HEK293T (cell line): ENCODE data around the gene TOE1.
"Not testable (repeated sequence)": the region's sequence is repeated elsewhere in the genome, so short reads cannot be mapped to it uniquely, and the experiment has no call there.

Source experiments
- CTCF ChIA-PET: fragments of 350-600 bp; formaldehyde crosslinking; extraction: SDS; loops from one replicate; lab custom pipeline; 2021; ENCODE audit warnings: antibody characterized with exemption, inconsistent platforms; lab: Yijun Ruan, JAX
- POLR2A ChIA-PET: fragments of 350-600 bp; formaldehyde crosslinking; extraction: SDS; loops from one replicate; lab custom pipeline; 2020; ENCODE audit warnings: antibody characterized with exemption, inconsistent platforms; lab: Yijun Ruan, JAX
- DNase-seq: peaks from one replicate; pipeline ENCODE4 v3.0.0; 2012; ENCODE audit warnings: mixed read lengths; ENCODE audit errors: extremely low spot score
- BHLHE40 ChIP-seq: fragments of 450-650 bp; IDR thresholded peaks from 2 replicates; pipeline ENCODE4 v1.6.1; 2016; ENCODE audit warnings: mild to moderate bottlenecking, moderate library complexity, borderline replicate concordance
- CTBP1 ChIP-seq: fragments of 450-650 bp; IDR thresholded peaks from 2 replicates; pipeline ENCODE4 v1.6.1; 2016; ENCODE audit warnings: borderline replicate concordance
- ELF4 ChIP-seq: fragments of 450-650 bp; IDR thresholded peaks from 2 replicates; pipeline ENCODE4 v1.6.1; 2017; ENCODE audit warnings: antibody characterized with exemption
- FOXA1 ChIP-seq: fragments of 450-650 bp; IDR thresholded peaks from 2 replicates; pipeline ENCODE4 v1.6.1; 2016; ENCODE audit warnings: mild to moderate bottlenecking
- FOXK2 ChIP-seq: fragments of 450-650 bp; IDR thresholded peaks from 2 replicates; pipeline ENCODE4 v1.6.1; 2016; ENCODE audit warnings: mild to moderate bottlenecking
- FOXM1 ChIP-seq: fragments of 450-650 bp; IDR thresholded peaks from 2 replicates; pipeline ENCODE4 v1.6.1; 2017; ENCODE audit warnings: mild to moderate bottlenecking, borderline replicate concordance
- HDGF ChIP-seq: fragments of 450-650 bp; IDR thresholded peaks from 2 replicates; pipeline ENCODE4 v1.6.1; 2017; ENCODE audit warnings: antibody characterized with exemption, borderline replicate concordance
- LEF1 ChIP-seq: fragments of 450-650 bp; IDR thresholded peaks from 2 replicates; pipeline ENCODE4 v1.6.1; 2017; ENCODE audit warnings: mild to moderate bottlenecking, borderline replicate concordance
- NFRKB ChIP-seq: fragments of 450-650 bp; IDR thresholded peaks from 2 replicates; pipeline ENCODE4 v1.6.1; 2016; ENCODE audit warnings: mild to moderate bottlenecking, moderate library complexity
- PKNOX1 ChIP-seq: fragments of 450-650 bp; IDR thresholded peaks from 2 replicates; pipeline ENCODE4 v1.6.1; 2016
- SP1 ChIP-seq: fragments of 450-650 bp; IDR thresholded peaks from 2 replicates; pipeline ENCODE4 v1.6.1; 2017
- SUZ12 ChIP-seq: fragments of 450-650 bp; IDR thresholded peaks from 2 replicates; pipeline ENCODE4 v1.6.1; 2016; ENCODE audit warnings: mild to moderate bottlenecking
- TARDBP ChIP-seq: fragments of 450-650 bp; IDR thresholded peaks from 2 replicates; pipeline ENCODE4 v1.6.1; 2016
- ZNF384 ChIP-seq: fragments of 450-650 bp; IDR thresholded peaks from 2 replicates; pipeline ENCODE4 v1.6.1; 2016

TOE1 gene

GRCh38 chr1:45355683-45356082 is 15.7 kb downstream of the TOE1 start:
- ChIA-PET POLR2A (interaction anchor here (1.6 to 3.7 kb wide), 4 partner anchors 9 to 144 kb away, joined by 4 to 37 read pairs (median 8); partner anchors contain the start of genes CCDC163, MMACHC, MUTYH and TOE1), CTCF (interaction anchor here (1.3 to 1.7 kb wide), 2 partner anchors 9 to 137 kb away, joined by 7 to 9 read pairs; no protein-coding TSS in a partner anchor)

GRCh38 chr1:45356186-45356585 is 16.2 kb downstream of the TOE1 start:
- ChIA-PET POLR2A (interaction anchor here (1.6 to 3.7 kb wide), 4 partner anchors 9 to 143 kb away, joined by 4 to 37 read pairs (median 8); partner anchors contain the start of genes CCDC163, MMACHC, MUTYH and TOE1), CTCF (interaction anchor here (0.7 to 1.7 kb wide), 5 partner anchors 9 to 684 kb away, joined by 3 to 9 read pairs (median 7); no protein-coding TSS in a partner anchor)
- DNase-seq = no peak
- TF ChIP-seq TARDBP (no peak), NFRKB (no peak), SUZ12 (no peak), ELF4 (no peak), PKNOX1 (no peak), CTBP1 (no peak), ZNF384 (no peak), LEF1 (no peak), FOXK2 (no peak), FOXA1 (no peak)

More at GRCh38 chr1:45355683-45356082, 15.7 kb downstream of the TOE1 start:
- TF ChIP-seq TARDBP = no peak
- TF ChIP-seq NFRKB = no peak
- TF ChIP-seq SUZ12 = no peak
- no peak for TF ChIP-seq FOXM1
- DNase-seq = no peak

GRCh38 chr1:45359882-45360513 is 20.0 kb downstream of the TOE1 start:
- POLR2A ChIA-PET = interaction anchor here (1.1 to 1.8 kb wide), 3 partner anchors 19 to 131 kb away, joined by 3 to 4 read pairs (median 4); partner anchors contain the start of genes MUTYH and TOE1
- peak; percentile 53 for DNase-seq

GRCh38 chr1:45360981-45361380 is 21.0 kb downstream of the TOE1 start:
- ChIA-PET POLR2A (interaction anchor here (1.8 kb wide), 1 partner anchor 20 kb away, joined by 4 read pairs; no protein-coding TSS in a partner anchor), CTCF (interaction anchor here (0.9 to 2.4 kb wide), 3 partner anchors 9 to 210 kb away, joined by 3 to 38 read pairs (median 4); no protein-coding TSS in a partner anchor)
- DNase-seq = not testable (repeated sequence)

More at GRCh38 chr1:45359882-45360513, 20.0 kb downstream of the TOE1 start:
- CTCF ChIA-PET = interaction anchor here (0.6 to 2.4 kb wide), 14 partner anchors 9 to 223 kb away, joined by 3 to 38 read pairs (median 4); partner anchors contain the start of genes CCDC163, MMACHC, MUTYH and TESK2
- TF ChIP-seq FOXK2 = no peak
- no peak for TF ChIP-seq PKNOX1
- no peak for TF ChIP-seq FOXA1
- TF ChIP-seq FOXM1 = no peak
- no peak for TF ChIP-seq ELF4
- TF ChIP-seq SUZ12 = no peak
- TF ChIP-seq ZNF384 = no peak
- no peak for TF ChIP-seq NFRKB
- no peak for TF ChIP-seq TARDBP
- TF ChIP-seq BHLHE40 = no peak
- TF ChIP-seq LEF1 = no peak
- no peak for TF ChIP-seq SP1

- no peak for TF ChIP-seq SP1
- POLR2A ChIA-PET = no interaction called here
- DNase-seq = no peak
- CTCF ChIA-PET = interaction anchor here (1.3 kb wide), 1 partner anchor 129 kb away, joined by 5 read pairs; no protein-coding TSS in a partner anchor
Measured at GRCh38 chr1:45364294-45364693, 24.3 kb downstream of the TOE1 start.

GRCh38 chr1:45365051-45365450 is 25.1 kb downstream of the TOE1 start:
- CTCF ChIA-PET = interaction anchor here (0.5 to 1.3 kb wide), 4 partner anchors 10 to 350 kb away, joined by 3 to 5 read pairs (median 3); no protein-coding TSS in a partner anchor
- DNase-seq = no peak
- POLR2A ChIA-PET = interaction anchor here (2.2 kb wide), 1 partner anchor 25 kb away, joined by 7 read pairs; the partner anchor contains the start of genes MUTYH and TOE1
- TF ChIP-seq SP1 (no peak), FOXM1 (no peak)

- no peak for DNase-seq
- CTCF ChIA-PET = interaction anchor here (1.0 kb wide), 1 partner anchor 10 kb away, joined by 4 read pairs; no protein-coding TSS in a partner anchor
- no peak for TF ChIP-seq TARDBP
- TF ChIP-seq SUZ12 = no peak
- TF ChIP-seq SP1 = no peak
- no peak for TF ChIP-seq PKNOX1
- no peak for TF ChIP-seq ELF4
- no peak for TF ChIP-seq HDGF
- TF ChIP-seq ZNF384 = no peak
- TF ChIP-seq BHLHE40 = no peak
- no peak for TF ChIP-seq FOXM1
- TF ChIP-seq FOXK2 = no peak
- no peak for TF ChIP-seq CTBP1
- POLR2A ChIA-PET = no interaction called here
Measured at GRCh38 chr1:45370575-45370974, 30.6 kb downstream of the TOE1 start.
